ENCODE results near the gene AKR1C4. TPM values are rescaled to one million over a fixed set of nuclear protein-coding genes. Genes with fewer than 3 reads are reported as not detected.
A peak's percentile ranks its signal among the peaks of the same experiment; 100 is the strongest.

The AKR1C4 gene
- total and polyA plus RNA-seq, 2 donors from 2014 or later = not detected

DNA sequence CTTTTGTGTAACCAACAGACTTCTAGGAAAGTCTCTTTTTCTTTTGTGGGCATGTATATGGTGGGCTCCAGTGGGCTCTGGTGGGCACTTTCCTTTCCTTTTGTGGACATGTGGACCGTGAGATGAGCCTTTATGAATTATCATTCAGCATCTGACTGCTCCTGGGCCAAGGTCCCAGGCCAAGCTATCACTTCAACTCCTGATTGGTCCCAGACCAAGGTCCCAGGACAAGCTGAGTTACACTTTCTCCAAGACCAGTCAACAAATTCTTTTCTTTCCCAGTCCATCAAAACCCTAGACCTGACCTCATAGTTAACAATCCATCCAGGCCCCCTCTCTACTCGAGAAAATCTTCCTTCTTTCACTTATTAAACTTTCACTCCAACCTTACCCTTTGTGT, 12.7 kb upstream of the AKR1C4 start:
- H3K4me3 ChIP-seq (ENCODE audit: low read length in 3 of 3) = no peak overlapping the region
- H3K27ac ChIP-seq (ENCODE audit: low read depth in 2 of 2, low read length in 2 of 2) = no peak overlapping the region
- H3K27me3 ChIP-seq (ENCODE audit: control insufficient read depth, insufficient read depth, low read length) = no peaks in the 10 kb centered on the region
- no peaks in the 10 kb centered on the region for H3K9me3 ChIP-seq (ENCODE audit: control insufficient read depth in 2 of 3, insufficient read depth in 1 of 3, low read length in 3 of 3)
- FAIRE-seq = no peak
- peaks cover 2 to 17% (median 2%) of the 10 kb centered on the region in 3 donors for H3K4me1 ChIP-seq (ENCODE audit: control insufficient read depth in 2 of 3, insufficient read depth in 2 of 3, low read depth in 1 of 3, low read length in 3 of 3)
- DNase-seq = no peak
- TF ChIP-seq, protein P1, sequence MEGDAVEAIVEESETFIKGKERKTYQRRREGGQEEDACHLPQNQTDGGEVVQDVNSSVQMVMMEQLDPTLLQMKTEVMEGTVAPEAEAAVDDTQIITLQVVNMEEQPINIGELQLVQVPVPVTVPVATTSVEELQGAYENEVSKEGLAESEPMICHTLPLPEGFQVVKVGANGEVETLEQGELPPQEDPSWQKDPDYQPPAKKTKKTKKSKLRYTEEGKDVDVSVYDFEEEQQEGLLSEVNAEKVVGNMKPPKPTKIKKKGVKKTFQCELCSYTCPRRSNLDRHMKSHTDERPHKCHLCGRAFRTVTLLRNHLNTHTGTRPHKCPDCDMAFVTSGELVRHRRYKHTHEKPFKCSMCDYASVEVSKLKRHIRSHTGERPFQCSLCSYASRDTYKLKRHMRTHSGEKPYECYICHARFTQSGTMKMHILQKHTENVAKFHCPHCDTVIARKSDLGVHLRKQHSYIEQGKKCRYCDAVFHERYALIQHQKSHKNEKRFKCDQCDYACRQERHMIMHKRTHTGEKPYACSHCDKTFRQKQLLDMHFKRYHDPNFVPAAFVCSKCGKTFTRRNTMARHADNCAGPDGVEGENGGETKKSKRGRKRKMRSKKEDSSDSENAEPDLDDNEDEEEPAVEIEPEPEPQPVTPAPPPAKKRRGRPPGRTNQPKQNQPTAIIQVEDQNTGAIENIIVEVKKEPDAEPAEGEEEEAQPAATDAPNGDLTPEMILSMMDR (IDR thresholded peaks at IDR 0.05; ENCODE audit: borderline replicate concordance, extremely low read depth, insufficient read depth) = no peak
- H3K36me3 ChIP-seq (ENCODE audit: control insufficient read depth in 2 of 3, insufficient read depth in 3 of 3, low read length in 3 of 3) = no peaks in the 10 kb centered on the region
- intact Hi-C loops (cut with DNase I) = no loop called here
- no peak overlapping the region for H3K9ac ChIP-seq (ENCODE audit: low read length in 3 of 3)

DNA sequence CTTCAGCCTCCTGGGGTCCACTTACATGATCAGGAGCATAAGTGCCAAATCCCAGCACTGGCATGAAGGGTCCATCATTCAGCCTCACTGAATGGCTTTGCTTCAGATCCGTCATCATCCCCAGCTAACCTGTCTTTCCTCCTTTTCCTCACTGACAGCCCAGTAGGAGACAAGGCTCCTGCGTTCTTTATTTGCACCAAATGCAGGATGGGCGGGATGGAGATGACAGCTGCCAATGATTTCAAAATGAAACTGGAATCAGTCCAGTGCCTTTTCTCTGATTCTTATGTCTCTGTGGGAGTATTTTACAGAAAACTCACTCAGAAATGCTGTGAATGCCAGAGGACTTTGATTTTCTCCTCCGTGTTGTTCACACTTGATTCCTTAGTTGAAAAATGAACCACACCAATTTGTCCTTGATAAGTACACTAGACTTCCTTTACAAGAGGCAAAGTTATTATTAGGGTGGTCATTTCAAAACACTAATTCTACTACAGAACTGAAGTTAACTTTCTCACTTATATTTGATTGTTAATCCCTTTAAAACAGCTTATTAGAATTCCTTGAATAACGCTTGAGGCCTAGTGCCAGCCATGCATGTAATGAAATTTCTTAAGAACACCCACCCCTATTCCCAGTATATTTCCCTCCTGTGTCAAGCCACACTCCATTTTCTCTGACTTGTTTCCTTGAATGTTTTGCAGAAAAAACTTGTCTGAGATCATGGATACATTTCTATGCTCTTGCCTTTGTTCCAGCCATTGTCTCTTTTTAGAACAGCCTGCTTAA, 11.5 kb upstream of the AKR1C4 start, which contains the start of gene AKR1C8:
AKR1C8 (minus strand) TSS at position 164 of the 789 bp plus-strand sequence; CDS start at position 118, 46 bp downstream.
- H3K27ac ChIP-seq (ENCODE audit: low read depth in 2 of 2, low read length in 2 of 2) = no peak within 1 kb of the TSS

DNA sequence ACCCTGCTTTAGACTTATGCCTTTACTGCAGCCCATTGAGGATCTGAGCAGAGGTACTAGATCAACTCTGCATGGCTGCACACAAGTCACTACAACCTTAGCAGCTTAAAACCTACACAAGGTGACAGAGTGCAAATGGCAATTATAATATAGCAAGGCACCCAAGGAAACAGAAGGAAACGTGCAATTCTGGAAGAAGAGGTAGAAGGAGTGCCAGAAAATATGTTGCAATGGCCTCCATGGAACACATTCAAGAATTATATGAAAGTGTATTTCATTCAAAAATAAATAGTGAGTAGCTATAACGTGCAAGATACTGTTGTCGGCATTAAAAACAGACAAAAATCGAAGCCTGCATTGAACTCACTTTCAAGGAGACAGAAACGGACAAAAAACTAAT, 8.8 kb upstream of the AKR1C4 start:
- H3K36me3 ChIP-seq (ENCODE audit: control insufficient read depth in 2 of 3, insufficient read depth in 3 of 3, low read length in 3 of 3) = no peaks in the 10 kb centered on the region
- H3K9me3 ChIP-seq (ENCODE audit: control insufficient read depth in 2 of 3, insufficient read depth in 1 of 3, low read length in 3 of 3) = no peaks in the 10 kb centered on the region
- H3K9ac ChIP-seq (ENCODE audit: low read length in 3 of 3) = no peak overlapping the region
- no peak for DNase-seq
- H3K4me1 ChIP-seq (ENCODE audit: control insufficient read depth in 2 of 3, insufficient read depth in 2 of 3, low read depth in 1 of 3, low read length in 3 of 3) = peaks cover 2 to 17% (median 2%) of the 10 kb centered on the region in 3 donors
- intact Hi-C loops (cut with DNase I) = no loop called here
- no peak overlapping the region for H3K27ac ChIP-seq (ENCODE audit: low read depth in 2 of 2, low read length in 2 of 2)
- no peak overlapping the region for H3K4me3 ChIP-seq (ENCODE audit: low read length in 3 of 3)
- H3K27me3 ChIP-seq (ENCODE audit: control insufficient read depth, insufficient read depth, low read length) = no peaks in the 10 kb centered on the region
- TF ChIP-seq, protein P1 (IDR thresholded peaks at IDR 0.05; ENCODE audit: borderline replicate concordance, extremely low read depth, insufficient read depth) = no peak
- no peak for FAIRE-seq

More for the DNA sequence above, 11.5 kb upstream of the AKR1C4 start, which contains the start of gene AKR1C8:
- DNase-seq (peak in 2 of 5 donors; percentile 56 to 71), FAIRE-seq (no peak)
- intact Hi-C loops (cut with DNase I) = no loop called here
- Histone ChIP-seq H3K36me3 (ENCODE audit: control insufficient read depth in 2 of 3, insufficient read depth in 3 of 3, low read length in 3 of 3) (no peaks in the 10 kb centered on the region), H3K9me3 (ENCODE audit: control insufficient read depth in 2 of 3, insufficient read depth in 1 of 3, low read length in 3 of 3) (no peaks in the 10 kb centered on the region), H3K4me1 (ENCODE audit: control insufficient read depth in 2 of 3, insufficient read depth in 2 of 3, low read depth in 1 of 3, low read length in 3 of 3) (peaks cover 2 to 17% (median 2%) of the 10 kb centered on the region in 3 donors), H3K9ac (ENCODE audit: low read length in 3 of 3) (no peak within 1 kb of the TSS), H3K4me3 (ENCODE audit: low read length in 3 of 3) (no peak within 1 kb of the TSS), H3K27me3 (ENCODE audit: control insufficient read depth, insufficient read depth, low read length) (no peaks in the 10 kb centered on the region)
- TF ChIP-seq, protein P1 (IDR thresholded peaks at IDR 0.05; ENCODE audit: borderline replicate concordance, extremely low read depth, insufficient read depth) = no peak
